ENCODE data around the gene PPP1R9A.

Gene PPP1R9A

DNA sequence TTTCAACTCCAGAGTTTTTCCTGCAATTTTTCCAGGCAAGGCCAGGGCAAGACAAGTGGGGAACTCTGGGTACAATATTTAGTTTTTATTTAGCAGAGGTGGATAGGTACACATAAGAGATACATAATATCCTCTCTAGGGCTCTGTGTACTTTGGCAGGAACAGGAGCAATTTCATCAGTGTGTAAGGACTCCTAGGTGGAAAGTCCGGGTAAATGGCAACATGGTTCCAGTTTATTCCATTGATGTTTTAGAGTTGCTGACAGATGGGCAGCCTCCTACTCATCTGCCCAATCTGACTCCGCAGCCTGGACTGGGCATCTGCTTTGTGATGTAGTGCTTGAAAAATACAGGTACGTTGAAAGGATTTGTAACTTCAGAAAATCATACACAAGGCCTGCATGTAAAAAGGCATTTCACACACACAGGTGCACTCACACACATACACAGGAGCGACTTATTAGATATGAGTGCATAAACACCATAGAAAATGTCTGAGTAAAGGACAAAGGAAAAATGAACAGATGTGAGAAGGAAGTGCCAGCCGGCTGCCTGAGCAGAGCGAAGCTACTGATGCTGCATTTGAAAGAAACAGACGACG, 411.2 kb downstream of the PPP1R9A start:
- H3K27ac ChIP-seq (ENCODE audit: low read depth, low read length), result no peak overlapping the region
- no peaks in the 10 kb centered on the region for H3K4me1 ChIP-seq (ENCODE audit: control insufficient read depth, insufficient read depth, low read length, unreplicated experiment)
- no peak overlapping the region for H2AFZ ChIP-seq (ENCODE audit: low read length, unreplicated experiment)
- H3K27me3 ChIP-seq (ENCODE audit: insufficient read depth, low read length), result no peaks in the 10 kb centered on the region
- no peaks in the 10 kb centered on the region for H3K36me3 ChIP-seq (ENCODE audit: insufficient read depth, low read length)
- H3K4me3 ChIP-seq (ENCODE audit: low read depth, low read length), result no peak overlapping the region
- H3K79me2 ChIP-seq (ENCODE audit: control insufficient read depth, insufficient read depth, low read length, unreplicated experiment), result no peaks in the 10 kb centered on the region

GRCh38 chr7:95319570-95319969, 412.2 kb downstream of the PPP1R9A start:
- H2AFZ ChIP-seq (ENCODE audit: low read length, unreplicated experiment), result no peak overlapping the region
- H3K27ac ChIP-seq (ENCODE audit: low read depth, low read length), result no peak overlapping the region
- no peaks in the 10 kb centered on the region for H3K27me3 ChIP-seq (ENCODE audit: insufficient read depth, low read length)
- no peaks in the 10 kb centered on the region for H3K4me1 ChIP-seq (ENCODE audit: control insufficient read depth, insufficient read depth, low read length, unreplicated experiment)
- H3K4me3 ChIP-seq (ENCODE audit: low read depth, low read length), result no peak overlapping the region
- no peaks in the 10 kb centered on the region for H3K36me3 ChIP-seq (ENCODE audit: insufficient read depth, low read length)
- no peaks in the 10 kb centered on the region for H3K79me2 ChIP-seq (ENCODE audit: control insufficient read depth, insufficient read depth, low read length, unreplicated experiment)

- no peaks in the 10 kb centered on the region for H3K36me3 ChIP-seq (ENCODE audit: insufficient read depth, low read length)
- no peaks in the 10 kb centered on the region for H3K4me1 ChIP-seq (ENCODE audit: control insufficient read depth, insufficient read depth, low read length, unreplicated experiment)
- no peak overlapping the region for H3K27ac ChIP-seq (ENCODE audit: low read depth, low read length)
- H3K4me3 ChIP-seq (ENCODE audit: low read depth, low read length), result no peak overlapping the region
- H2AFZ ChIP-seq (ENCODE audit: low read length, unreplicated experiment), result no peak overlapping the region
- H3K27me3 ChIP-seq (ENCODE audit: insufficient read depth, low read length), result peaks cover 4% of the 10 kb centered on the region; the same call in 1 of the 2 replicates
- H3K79me2 ChIP-seq (ENCODE audit: control insufficient read depth, insufficient read depth, low read length, unreplicated experiment), result no peaks in the 10 kb centered on the region
Measured at GRCh38 chr7:95320651-95321050, 413.3 kb downstream of the PPP1R9A start.

DNA sequence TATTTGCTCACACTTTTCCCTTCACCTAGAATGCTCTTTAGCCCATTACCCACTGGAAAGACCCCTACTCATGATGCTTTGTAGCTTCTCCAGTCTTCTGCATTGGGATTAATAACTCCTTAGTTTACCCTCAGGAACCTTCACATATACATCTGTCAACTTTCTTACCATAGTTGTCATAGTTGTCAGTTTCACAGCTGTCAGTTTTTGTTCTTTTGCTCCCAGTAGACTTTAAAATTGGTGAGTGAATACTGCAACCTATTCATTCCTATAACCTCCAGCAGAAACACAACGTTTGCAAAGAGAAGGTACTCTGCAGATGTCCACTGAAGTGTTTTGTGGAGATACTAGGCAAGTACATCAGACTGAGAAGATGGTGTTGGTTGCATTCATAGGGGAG, 414.3 kb downstream of the PPP1R9A start:
- Histone ChIP-seq H3K27ac (ENCODE audit: low read depth, low read length) (no peak overlapping the region), H3K27me3 (ENCODE audit: insufficient read depth, low read length) (peaks cover 6% of the 10 kb centered on the region; the same call in 1 of the 2 replicates), H3K4me1 (ENCODE audit: control insufficient read depth, insufficient read depth, low read length, unreplicated experiment) (no peaks in the 10 kb centered on the region), H3K36me3 (ENCODE audit: insufficient read depth, low read length) (no peaks in the 10 kb centered on the region), H3K79me2 (ENCODE audit: control insufficient read depth, insufficient read depth, low read length, unreplicated experiment) (no peaks in the 10 kb centered on the region), H3K4me3 (ENCODE audit: low read depth, low read length) (no peak overlapping the region), H2AFZ (ENCODE audit: low read length, unreplicated experiment) (no peak overlapping the region)

- no peak overlapping the region for H3K4me3 ChIP-seq (ENCODE audit: low read depth, low read length)
- no peaks in the 10 kb centered on the region for H3K36me3 ChIP-seq (ENCODE audit: insufficient read depth, low read length)
- no peak overlapping the region for H3K27ac ChIP-seq (ENCODE audit: low read depth, low read length)
- peaks cover 6% of the 10 kb centered on the region; the same call in 1 of the 2 replicates for H3K27me3 ChIP-seq (ENCODE audit: insufficient read depth, low read length)
- H3K4me1 ChIP-seq (ENCODE audit: control insufficient read depth, insufficient read depth, low read length, unreplicated experiment), result no peaks in the 10 kb centered on the region
- no peak overlapping the region for H2AFZ ChIP-seq (ENCODE audit: low read length, unreplicated experiment)
- no peaks in the 10 kb centered on the region for H3K79me2 ChIP-seq (ENCODE audit: control insufficient read depth, insufficient read depth, low read length, unreplicated experiment)
Measured at GRCh38 chr7:95322396-95322795, 415.0 kb downstream of the PPP1R9A start.

DNA sequence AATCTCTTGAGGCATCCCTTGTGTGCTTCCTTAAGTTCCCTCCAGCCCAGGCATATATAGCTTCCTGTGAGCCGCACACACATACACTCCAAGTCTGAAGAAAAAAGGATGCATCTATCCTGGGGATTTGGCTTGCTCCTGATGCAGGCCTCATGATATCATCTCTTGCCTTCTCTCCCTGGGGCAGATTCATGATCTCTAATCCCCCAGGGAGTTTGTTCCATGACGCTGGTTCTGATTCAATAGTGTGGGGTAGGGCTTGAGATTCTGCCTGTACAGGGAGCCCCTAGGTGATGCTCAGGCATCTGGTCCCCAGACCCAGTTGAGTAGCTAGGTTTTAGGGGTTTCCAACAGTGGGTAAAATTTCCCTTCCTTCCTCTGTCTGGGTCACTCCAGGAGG, 415.5 kb downstream of the PPP1R9A start:
- no peak overlapping the region for H3K27ac ChIP-seq (ENCODE audit: low read depth, low read length)
- no peaks in the 10 kb centered on the region for H3K4me1 ChIP-seq (ENCODE audit: control insufficient read depth, insufficient read depth, low read length, unreplicated experiment)
- H3K27me3 ChIP-seq (ENCODE audit: insufficient read depth, low read length), result peaks cover 6% of the 10 kb centered on the region; the same call in 1 of the 2 replicates
- H2AFZ ChIP-seq (ENCODE audit: low read length, unreplicated experiment), result no peak overlapping the region
- H3K79me2 ChIP-seq (ENCODE audit: control insufficient read depth, insufficient read depth, low read length, unreplicated experiment), result no peaks in the 10 kb centered on the region
- no peaks in the 10 kb centered on the region for H3K36me3 ChIP-seq (ENCODE audit: insufficient read depth, low read length)
- H3K4me3 ChIP-seq (ENCODE audit: low read depth, low read length), result no peak overlapping the region

DNA sequence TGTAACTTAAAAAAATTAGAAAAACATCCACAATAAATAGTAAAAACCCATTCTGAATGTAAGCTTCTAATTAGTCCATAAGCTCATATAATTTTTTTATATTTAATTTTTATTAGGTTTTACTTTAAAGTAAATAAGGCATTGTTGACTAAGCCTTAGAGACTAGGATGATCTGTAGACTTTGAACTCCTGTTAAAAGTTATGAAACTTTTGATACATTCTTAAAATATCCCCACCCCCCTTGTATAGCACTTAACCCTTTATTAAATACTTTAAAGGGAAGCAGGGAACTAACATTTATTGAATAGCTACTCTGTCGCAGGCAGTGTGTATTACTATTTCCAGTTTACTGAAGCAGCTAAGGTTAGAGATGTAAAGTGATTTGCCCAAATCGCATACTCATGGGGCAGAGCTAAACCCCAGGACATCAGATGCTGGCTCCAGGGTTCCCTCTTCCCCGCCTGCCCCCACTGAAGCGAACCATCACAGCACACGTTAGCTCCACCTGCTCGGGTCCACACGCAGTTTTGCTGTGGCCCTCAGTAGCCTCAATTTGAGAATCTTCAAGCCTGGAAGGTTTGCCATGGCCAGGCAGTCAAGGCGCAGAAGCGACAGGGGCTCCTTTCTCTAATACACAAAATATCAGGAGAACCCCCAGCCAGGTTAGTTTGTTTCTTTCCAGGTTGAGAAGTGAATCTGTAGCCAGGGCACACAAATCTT, 416.2 kb downstream of the PPP1R9A start:
- Histone ChIP-seq H3K36me3 (ENCODE audit: insufficient read depth, low read length) (no peaks in the 10 kb centered on the region), H2AFZ (ENCODE audit: low read length, unreplicated experiment) (no peak overlapping the region), H3K4me1 (ENCODE audit: control insufficient read depth, insufficient read depth, low read length, unreplicated experiment) (no peaks in the 10 kb centered on the region), H3K27me3 (ENCODE audit: insufficient read depth, low read length) (peaks cover 6% of the 10 kb centered on the region; the same call in 1 of the 2 replicates), H3K79me2 (ENCODE audit: control insufficient read depth, insufficient read depth, low read length, unreplicated experiment) (no peaks in the 10 kb centered on the region), H3K4me3 (ENCODE audit: low read depth, low read length) (no peak overlapping the region), H3K27ac (ENCODE audit: low read depth, low read length) (no peak overlapping the region)

DNA sequence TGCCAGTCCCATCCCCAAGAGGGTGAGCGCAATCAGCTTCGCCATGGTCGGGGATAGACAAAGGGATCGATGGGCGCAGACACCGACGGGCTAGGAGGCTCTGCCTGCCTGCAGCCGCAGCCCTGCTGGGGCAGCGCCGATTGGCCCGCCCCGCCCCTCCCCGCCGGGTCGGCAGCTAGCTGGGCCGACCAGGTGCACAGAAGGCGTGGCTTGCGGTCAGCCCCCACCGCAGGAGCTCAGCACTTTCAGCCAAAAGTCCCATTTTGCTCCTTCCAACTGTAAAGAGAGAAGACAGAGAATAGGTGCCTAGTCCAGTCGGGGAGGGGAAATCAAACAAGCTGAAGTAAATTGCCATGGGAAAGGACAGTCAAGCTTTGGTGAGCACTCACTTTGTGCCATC, 417.0 kb downstream of the PPP1R9A start, which contains the start of gene PON1:
Gene PON1 (minus strand): TSS at position 102 of the 400 bp plus-strand sequence. CDS start 57 bp downstream, at position 45.
- no peaks in the 10 kb centered on the region for H3K36me3 ChIP-seq (ENCODE audit: insufficient read depth, low read length)
- no peak within 1 kb of the TSS for H2AFZ ChIP-seq (ENCODE audit: low read length, unreplicated experiment)
- H3K27ac ChIP-seq (ENCODE audit: low read depth, low read length), result no peak within 1 kb of the TSS
- H3K27me3 ChIP-seq (ENCODE audit: insufficient read depth, low read length), result peaks cover 6% of the 10 kb centered on the region; the same call in 1 of the 2 replicates
- no peaks in the 10 kb centered on the region for H3K79me2 ChIP-seq (ENCODE audit: control insufficient read depth, insufficient read depth, low read length, unreplicated experiment)
- no peak within 1 kb of the TSS for H3K4me3 ChIP-seq (ENCODE audit: low read depth, low read length)
- H3K4me1 ChIP-seq (ENCODE audit: control insufficient read depth, insufficient read depth, low read length, unreplicated experiment), result no peaks in the 10 kb centered on the region

GRCh38 chr7:95327356-95327755, 420.0 kb downstream of the PPP1R9A start:
- Histone ChIP-seq H3K27me3 (ENCODE audit: insufficient read depth, low read length) (peaks cover 6% of the 10 kb centered on the region; the same call in 1 of the 2 replicates), H3K4me1 (ENCODE audit: control insufficient read depth, insufficient read depth, low read length, unreplicated experiment) (peaks cover 7% of the 10 kb centered on the region), H3K27ac (ENCODE audit: low read depth, low read length) (no peak overlapping the region), H2AFZ (ENCODE audit: low read length, unreplicated experiment) (no peak overlapping the region), H3K36me3 (ENCODE audit: insufficient read depth, low read length) (no peaks in the 10 kb centered on the region), H3K4me3 (ENCODE audit: low read depth, low read length) (no peak overlapping the region), H3K79me2 (ENCODE audit: control insufficient read depth, insufficient read depth, low read length, unreplicated experiment) (no peaks in the 10 kb centered on the region)

DNA sequence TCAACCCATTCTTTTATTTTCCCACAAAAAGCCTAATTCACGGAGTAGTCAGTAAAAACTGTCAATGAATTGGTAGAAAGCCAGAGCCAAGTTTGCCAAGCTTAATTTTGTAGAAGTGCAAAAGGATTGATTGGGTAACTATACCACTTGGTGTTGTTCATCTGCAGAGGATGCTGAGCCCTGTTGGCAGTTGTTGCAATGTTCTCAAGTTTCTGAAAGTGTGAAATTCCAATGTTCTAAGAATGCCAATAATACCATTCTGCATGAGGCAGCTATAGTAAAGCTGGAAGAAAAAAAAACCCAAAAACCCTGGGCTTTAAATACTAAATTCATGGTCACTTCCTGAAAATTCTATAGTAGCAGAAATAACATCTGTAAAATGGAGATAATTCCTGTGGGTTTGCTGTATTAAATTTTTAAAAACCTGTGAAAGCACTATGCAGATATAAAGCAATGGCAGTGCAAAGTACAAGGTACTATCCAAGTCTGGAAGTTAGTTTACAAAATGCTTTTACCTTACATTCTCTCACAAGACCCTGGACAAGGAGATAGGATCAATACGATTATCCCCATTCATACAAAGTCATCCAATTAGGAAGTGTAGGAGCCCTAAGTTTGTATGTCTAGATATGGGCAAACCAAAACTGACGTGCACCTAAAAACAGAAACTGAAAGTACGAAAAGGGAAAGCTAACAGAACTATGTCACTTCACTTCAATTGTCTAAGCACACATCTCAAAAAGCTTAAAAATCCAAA, 423.0 kb downstream of the PPP1R9A start:
- Histone ChIP-seq H3K79me2 (ENCODE audit: control insufficient read depth, insufficient read depth, low read length, unreplicated experiment) (no peaks in the 10 kb centered on the region), H3K4me1 (ENCODE audit: control insufficient read depth, insufficient read depth, low read length, unreplicated experiment) (peaks cover 18% of the 10 kb centered on the region), H3K27ac (ENCODE audit: low read depth, low read length) (peak overlapping the region; percentile 11; the same call in 1 of the 2 replicates), H3K4me3 (ENCODE audit: low read depth, low read length) (peak overlapping the region; percentile 76), H3K27me3 (ENCODE audit: insufficient read depth, low read length) (peaks cover 5% of the 10 kb centered on the region; the same call in 1 of the 2 replicates), H2AFZ (ENCODE audit: low read length, unreplicated experiment) (peak overlapping the region; percentile 87), H3K36me3 (ENCODE audit: insufficient read depth, low read length) (no peaks in the 10 kb centered on the region)
